Kidney (tissue), 22 donors: ENCODE results near the gene EPS8L2. TPM values are rescaled to one million over a fixed set of nuclear protein-coding genes. Genes with fewer than 3 reads are reported as not detected.

Experiments used
- DNase-seq, 5 donors: peaks; one replicate each; pipeline ENCODE4 v3.0.0-alpha.2; 2013 to 2020
- FAIRE-seq: peaks from 2 replicates; lab custom pipeline; 2012; peaks lifted over from hg19 to GRCh38; lab: Jason Lieb, UNC
- H3K27ac ChIP-seq, 2 donors: one replicate each; pipeline ENCODE4 v1.7.0; 2013; ENCODE audit warnings: low read depth in 2 of 2, low read length in 2 of 2, inconsistent platforms in 1 of 2
- H3K27me3 ChIP-seq: one replicate; pipeline ENCODE4 v1.7.1; 2013; ENCODE audit warnings: low read length, inconsistent platforms; ENCODE audit not compliant: control insufficient read depth, insufficient read depth
- H3K36me3 ChIP-seq, 3 donors: one replicate each; pipeline versions ENCODE4 v1.7.0 to v1.7.1; 2013; ENCODE audit warnings: low read length in 3 of 3, control low read depth in 1 of 3, inconsistent platforms in 1 of 3; ENCODE audit not compliant: insufficient read depth in 3 of 3, control insufficient read depth in 2 of 3
- H3K4me1 ChIP-seq, 3 donors: one replicate each; pipeline versions ENCODE4 v1.7.0 to v1.7.1; 2013; ENCODE audit warnings: low read length in 3 of 3, inconsistent platforms in 1 of 3, low read depth in 1 of 3; ENCODE audit not compliant: control insufficient read depth in 2 of 3, insufficient read depth in 2 of 3
- H3K4me3 ChIP-seq, 3 donors: one replicate each; pipeline versions ENCODE4 v1.7.0 to v1.8.1; 2013; ENCODE audit warnings: low read length in 3 of 3, control low read depth in 1 of 3, inconsistent platforms in 1 of 3
- H3K9ac ChIP-seq, 3 donors: one replicate each; pipeline versions ENCODE4 v1.7.0 to v1.7.1; 2013; ENCODE audit warnings: low read length in 3 of 3, control low read depth in 1 of 3, inconsistent platforms in 1 of 3
- H3K9me3 ChIP-seq, 3 donors: one replicate each; pipeline versions ENCODE4 v1.7.0 to v1.7.1; 2013; ENCODE audit warnings: low read length in 3 of 3, control low read depth in 1 of 3, inconsistent platforms in 1 of 3; ENCODE audit not compliant: control insufficient read depth in 2 of 3, insufficient read depth in 1 of 3
- CTCF ChIP-seq: IDR thresholded peaks from 3 replicates; pipeline ENCODE4 v1.5.1; 2012; ENCODE audit warnings: mild to moderate bottlenecking, moderate library complexity, borderline replicate concordance; ENCODE audit not compliant: insufficient read depth; ENCODE audit errors: extremely low read depth
- intact Hi-C: fragments of 100-400 bp; cut with DNase I; formaldehyde crosslinking; loops from one replicate; pipeline ENCODE4 v1.11.1; 2022
- long read RNA-seq, 10 donors: library from polyadenylated mRNA in 1 of 10; unstranded in 1 of 10; transcript quantifications; one replicate each; pipeline ENCODE4 v2.0.0 and lab custom pipeline, GENCODE V29; 2021 to 2026
- polyA plus RNA-seq: library from polyadenylated mRNA; stranded (reverse); fragments of 350-450 nt; fragmentation: Illumina TruSeq; extraction: RNeasy Lipid Tissue Mini Kit (QIAGEN cat#74804); gene quantifications from one replicate; pipeline ENCODE4 v1.2.3, GENCODE V29; 2014; ENCODE audit warnings: low read depth, low replicate concordance; ENCODE audit not compliant: insufficient read depth
- total RNA-seq: library from RNA; stranded (reverse); fragmentation: NEBNext Ultra II Directional; extraction: Animal tissue kit (Norgen Biotek cat#: 25700); gene quantifications from one replicate; pipeline ENCODE4 v1.2.1, GENCODE V29; 2021
- donor health status: control.
- donor health status: control.
- donor health status: control.
- donor health status: control.
- donor health status: control.
- donor health status: DM: yes; HTN: yes; CAD: no.
- donor health status: Normal renal cell carcinoma (clear cell type).

EPS8L2 gene
- total RNA-seq (287 TPM), polyA plus RNA-seq (199 TPM)
- long read RNA-seq, donor 1, partial matches to known transcripts, result 0 of 8 reads
- long read RNA-seq, donor 1, other reads (novel, unspliced or antisense), result 0 of 8 reads
- long read RNA-seq, donor 2, partial matches to known transcripts, result 5 of 19 reads
- long read RNA-seq, donor 2, other reads (novel, unspliced or antisense), result 0 of 19 reads
- long read RNA-seq, donor 3, transcript EPS8L2-201 (21 exons, 3,148 nt), result major isoform, 9 of 27 reads
- long read RNA-seq, donor 3, partial matches to known transcripts, result 12 of 27 reads
- long read RNA-seq, donor 3, other reads (novel, unspliced or antisense), result 0 of 27 reads
- long read RNA-seq, donor 4, transcript EPS8L2-201 (21 exons, 3,148 nt), result major isoform, 5 of 7 reads
- long read RNA-seq, donor 4, partial matches to known transcripts, result 0 of 7 reads
- long read RNA-seq, donor 4, other reads (novel, unspliced or antisense), result 0 of 7 reads
- long read RNA-seq, donor 5, result 0 reads
- long read RNA-seq, donor 6, partial matches to known transcripts, result 0 of 2 reads
- long read RNA-seq, donor 6, other reads (novel, unspliced or antisense), result 0 of 2 reads
- long read RNA-seq, donor 7, transcript EPS8L2-228 (3 exons, 750 nt), result minor isoform, 6 of 318 reads
- long read RNA-seq, donor 7, transcript EPS8L2-220 (9 exons, 2,304 nt), result minor isoform, 7 of 318 reads
- long read RNA-seq, donor 7, transcript EPS8L2-211 (6 exons, 1,597 nt), result minor isoform, 8 of 318 reads
- long read RNA-seq, donor 7, transcript EPS8L2-201 (21 exons, 3,148 nt), result major isoform, 44 of 318 reads
- long read RNA-seq, donor 7, partial matches to known transcripts, result 110 of 318 reads
- long read RNA-seq, donor 7, other reads (novel, unspliced or antisense), result 133 of 318 reads
- long read RNA-seq, donor 8, partial matches to known transcripts, result 7 of 18 reads
- long read RNA-seq, donor 8, other reads (novel, unspliced or antisense), result 0 of 18 reads
- long read RNA-seq, donor 9, partial matches to known transcripts, result 5 of 7 reads
- long read RNA-seq, donor 9, other reads (novel, unspliced or antisense), result 0 of 7 reads
- long read RNA-seq, donor 10, transcript EPS8L2-201 (21 exons, 3,148 nt), result major isoform, 7 of 60 reads
- long read RNA-seq, donor 10, partial matches to known transcripts, result 49 of 60 reads
- long read RNA-seq, donor 10, other reads (novel, unspliced or antisense), result 0 of 60 reads

DNA sequence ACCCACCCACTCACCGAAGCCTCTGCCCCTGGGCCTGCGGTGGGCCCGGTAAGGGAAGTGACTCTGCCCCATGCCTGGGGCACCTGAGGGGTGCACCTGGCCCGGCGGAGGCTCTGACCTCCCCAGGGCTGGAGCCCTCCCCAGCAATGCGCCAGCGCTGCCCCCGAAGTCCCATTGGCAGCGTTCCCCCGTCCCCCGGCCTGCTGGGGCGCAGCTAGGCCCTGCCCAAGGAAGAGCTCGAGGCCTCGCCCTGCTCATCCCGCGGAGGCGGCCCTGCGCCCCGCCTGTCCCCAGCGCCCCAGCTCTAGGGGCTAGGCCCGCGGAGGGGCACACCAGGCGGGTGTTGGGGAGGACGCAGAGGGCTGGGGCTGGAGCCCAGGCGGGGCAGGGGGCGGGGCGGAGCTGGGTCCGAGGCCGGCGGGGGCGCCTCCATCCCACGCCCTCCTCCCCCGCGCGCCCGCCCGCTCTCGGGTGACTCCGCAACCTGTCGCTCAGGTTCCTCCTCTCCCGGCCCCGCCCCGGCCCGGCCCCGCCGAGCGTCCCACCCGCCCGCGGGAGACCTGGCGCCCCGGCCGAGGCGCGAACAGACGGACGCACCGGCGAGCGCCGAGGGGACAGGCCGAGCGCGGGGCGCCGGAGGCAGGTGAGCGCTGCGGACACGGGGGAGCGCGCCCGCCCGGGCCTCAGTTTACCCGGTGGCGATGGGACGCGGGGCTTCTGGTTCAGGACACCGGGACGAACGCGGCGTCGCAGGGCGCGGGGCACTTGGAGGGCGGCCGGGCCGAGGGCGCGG lies at the start of gene EPS8L2:
Gene EPS8L2 (plus strand): TSS at position 586 of the 793 bp plus-strand sequence. CDS start 3,177 bp downstream, outside the sequence.
- H3K9ac ChIP-seq, result peak within 1 kb of the TSS in 2 of 3 donors; percentile 32 to 84
- TF ChIP-seq CTCF, result no peak
- H3K4me1 ChIP-seq, result peaks cover 0 to 59% (median 27%) of the 10 kb centered on the region in 3 donors
- H3K9me3 ChIP-seq, result no peaks in the 10 kb centered on the region
- H3K27ac ChIP-seq, result peak within 1 kb of the TSS; percentile 90 to 92
- no peaks in the 10 kb centered on the region for H3K27me3 ChIP-seq
- intact Hi-C loops, result no loop called here
- DNase-seq, result peak in 4 of 5 donors; percentile 34 to 90 (median 71)
- H3K36me3 ChIP-seq, result no peaks in the 10 kb centered on the region
- no peak for FAIRE-seq
- H3K4me3 ChIP-seq, result peak within 1 kb of the TSS; percentile 47 to 74 (median 73)

- DNase-seq (no peak), FAIRE-seq (no peak)
- no peak overlapping the region for H3K27ac ChIP-seq
- H3K9me3 ChIP-seq, result no peaks in the 10 kb centered on the region
- H3K27me3 ChIP-seq, result no peaks in the 10 kb centered on the region
- H3K4me3 ChIP-seq, result no peak overlapping the region
- no peaks in the 10 kb centered on the region for H3K4me1 ChIP-seq
- no peak overlapping the region for H3K9ac ChIP-seq
- intact Hi-C loops, result no loop called here
- TF ChIP-seq CTCF, result no peak
- H3K36me3 ChIP-seq, result no peaks in the 10 kb centered on the region
These were observed 49.6 kb upstream of the EPS8L2 start for GRCh38 chr11:656426-656825.

GRCh38 chr11:656866-657265 lies 49.2 kb upstream of the EPS8L2 start:
- Histone ChIP-seq H3K36me3 (peaks cover 0 to 3% (median 0%) of the 10 kb centered on the region in 3 donors), H3K4me3 (no peak overlapping the region), H3K27ac (no peak overlapping the region), H3K4me1 (no peaks in the 10 kb centered on the region), H3K9me3 (no peaks in the 10 kb centered on the region), H3K27me3 (no peaks in the 10 kb centered on the region), H3K9ac (no peak overlapping the region)
- intact Hi-C loops, result no loop called here
- DNase-seq (no peak), FAIRE-seq (no peak)
- TF ChIP-seq CTCF, result no peak
